K562 (cell line): Measurements from ENCODE around the gene IQUB. TPM values are rescaled to one million over a fixed set of nuclear protein-coding genes. Genes with fewer than 3 reads are reported as not detected.

Source experiments
- BCL6 ChIP-seq: fragments of 250-450 bp; sonication (Bioruptor Pico); IDR thresholded peaks from 2 replicates; pipeline ENCODE4 v1.4.0; 2020
- BCOR ChIP-seq: fragments of 450-650 bp; IDR thresholded peaks from 2 replicates; pipeline ENCODE4 v1.6.1; 2016
- BRF1 ChIP-seq: IDR thresholded peaks from 3 replicates; pipeline ENCODE4 v1.6.1; 2011; ENCODE audit warnings: borderline replicate concordance, mild to moderate bottlenecking; ENCODE audit not compliant: insufficient read length; ENCODE audit errors: extremely low read depth
- CBFA2T2 ChIP-seq: fragments of 450-650 bp; conservative IDR thresholded peaks from 2 replicates; pipeline ENCODE4 v1.6.1; 2017; ENCODE audit warnings: mild to moderate bottlenecking
- CEBPG ChIP-seq, 3 experiments: fragments of 200-800 bp in 1 of 3; sonication (Bioruptor generic) in 1 of 3; sonication (generic) in 1 of 3; formaldehyde crosslinking in 1 of 3; IDR thresholded peaks in 2 of 3; conservative IDR thresholded peaks in 1 of 3; 2 replicates each; pipeline versions ENCODE4 v1.6.1 to v1.8.0; 2016 to 2022; ENCODE audit warnings: missing compliant biosample characterization in 2 of 3, missing genetic modification characterization in 2 of 3, mild to moderate bottlenecking in 1 of 3, missing genetic modification reagents in 1 of 3
- GTF2F1 ChIP-seq: IDR thresholded peaks from 2 replicates; pipeline ENCODE4 v1.6.1; 2011; ENCODE audit warnings: low read depth, low read length, improper control_type of control experiment
- HCFC1 ChIP-seq: IDR thresholded peaks from 2 replicates; pipeline ENCODE4 v1.6.1; 2012; ENCODE audit warnings: low read depth, low read length, improper control_type of control experiment
- HMGN3 ChIP-seq: IDR thresholded peaks from 2 replicates; pipeline ENCODE4 v1.6.1; 2011; ENCODE audit warnings: borderline replicate concordance, low read depth, mild to moderate bottlenecking, mixed read lengths, low read length; ENCODE audit not compliant: insufficient read length; ENCODE audit errors: extremely low read depth
- NFIC ChIP-seq: fragments of 450-650 bp; IDR thresholded peaks from 2 replicates; pipeline ENCODE4 v1.6.1; 2017; ENCODE audit warnings: mild to moderate bottlenecking, inconsistent platforms
- NFRKB ChIP-seq: fragments of 450-650 bp; IDR thresholded peaks from 2 replicates; pipeline ENCODE4 v1.6.1; 2016; ENCODE audit warnings: low read depth
- NR2C1 ChIP-seq, 2 experiments: fragments of 450-650 bp; IDR thresholded peaks; 2 replicates each; pipeline ENCODE4 v1.6.1; 2017; ENCODE audit warnings: mild to moderate bottlenecking in 2 of 2, antibody characterized with exemption in 1 of 2, inconsistent platforms in 1 of 2, missing compliant biosample characterization in 1 of 2, missing genetic modification characterization in 1 of 2
- NRF1 ChIP-seq, 2 experiments: fragments of 450-650 bp; IDR thresholded peaks in 1 of 2; conservative IDR thresholded peaks in 1 of 2; 2 replicates each; pipeline ENCODE4 v1.6.1; 2014; ENCODE audit warnings: mild to moderate bottlenecking in 2 of 2
- PHB2 ChIP-seq: fragments of 450-650 bp; IDR thresholded peaks from 2 replicates; pipeline ENCODE4 v1.6.1; 2017; ENCODE audit warnings: low read depth
- PYGO2 ChIP-seq: fragments of 450-650 bp; IDR thresholded peaks from 2 replicates; pipeline ENCODE4 v1.6.1; 2016; ENCODE audit warnings: mild to moderate bottlenecking, missing genetic modification characterization, moderate library complexity, missing compliant biosample characterization
- RBBP5 ChIP-seq: fragments of 200-600 bp; sonication (generic); IDR thresholded peaks from 2 replicates; pipeline ENCODE4 v1.6.1; 2012; ENCODE audit warnings: borderline replicate concordance, mild to moderate bottlenecking, low read length, control low read depth, inconsistent platforms; ENCODE audit not compliant: insufficient read depth, poor library complexity, severe bottlenecking
- SNIP1 ChIP-seq: fragments of 450-650 bp; IDR thresholded peaks from 2 replicates; pipeline ENCODE4 v1.7.1; 2017; ENCODE audit warnings: low read depth, mild to moderate bottlenecking
- SRF ChIP-seq, 2 experiments: fragments of 250-450, 450-650 bp in 1 of 2; sonication (Bioruptor Pico) in 1 of 2; sonication (generic) in 1 of 2; formaldehyde crosslinking; IDR thresholded peaks; 2 replicates each; pipeline versions ENCODE4 v1.5.0 to v1.5.1; 2020 to 2022; ENCODE audit warnings: mild to moderate bottlenecking in 1 of 2, missing genetic modification reagents in 1 of 2
- STAT5A ChIP-seq: IDR thresholded peaks from 2 replicates; pipeline ENCODE4 v1.6.1; 2012; ENCODE audit warnings: low read length, inconsistent platforms, borderline replicate concordance
- TBP ChIP-seq: optimal IDR thresholded peaks from 2 replicates; pipeline ENCODE3; 2011; ENCODE audit warnings: low read depth, low read length, improper control_type of control experiment
- U2AF2 ChIP-seq: fragments of 200-400 bp; formaldehyde crosslinking; optimal IDR thresholded peaks from 2 replicates; pipeline ENCODE3; 2017; ENCODE audit warnings: low read depth, mild to moderate bottlenecking, low read length
- ZNF12 ChIP-seq: sonication (generic); formaldehyde crosslinking; IDR thresholded peaks from 2 replicates; pipeline ENCODE4 v1.4.0; 2020; ENCODE audit warnings: mild to moderate bottlenecking, missing genetic modification reagents
- ZNF121 ChIP-seq: sonication (generic); formaldehyde crosslinking; conservative IDR thresholded peaks from 2 replicates; pipeline ENCODE4 v1.8.0; 2022; ENCODE audit warnings: missing genetic modification reagents
- ZNF431 ChIP-seq: sonication (generic); formaldehyde crosslinking; IDR thresholded peaks from 2 replicates; pipeline ENCODE4 v1.8.0; 2022; ENCODE audit warnings: mild to moderate bottlenecking, missing genetic modification reagents
- polyA plus RNA-seq, 8 experiments: library from polyadenylated mRNA; depleted of rRNA in 4 of 8; stranded (reverse) in 5 of 8; unstranded in 3 of 8; fragments of >200 nt; fragmentation: Nextera tagmentation in 2 of 8; fragmentation: Illumina TruSeq in 1 of 8; extraction: Ambion mirVana in 2 of 8; extraction: Trizol in 1 of 8; gene quantifications; 2 replicates each; pipeline versions ENCODE4 v1.2.1 to v1.2.3, GENCODE V29; 2011 to 2014; ENCODE audit warnings: inconsistent platforms in 1 of 8, missing spikeins in 1 of 8
- total RNA-seq, 7 experiments: library from RNA; depleted of rRNA in 6 of 7; stranded (reverse); fragments of >200 nt in 6 of 7; fragmentation: Illumina TruSeq in 2 of 7; extraction: Trizol in 2 of 7; gene quantifications; 2 replicates each; pipeline versions ENCODE4 v1.2.1 to v1.2.3, GENCODE V29; 2011 to 2021; ENCODE audit warnings: low replicate concordance in 1 of 7
- TF ChIP-seq, protein P1 (sequence below): fragments of 250-450 bp; sonication (Bioruptor Pico); IDR thresholded peaks from 2 replicates; pipeline ENCODE4 v1.9.0; 2021; ENCODE audit warnings: mild to moderate bottlenecking, inconsistent platforms
- TF ChIP-seq, protein P2 (sequence below): fragments of 450-650 bp; formaldehyde crosslinking; IDR thresholded peaks from 2 replicates; pipeline ENCODE4 v1.4.0; 2020; ENCODE audit warnings: mild to moderate bottlenecking, moderate library complexity

Gene IQUB
- total and polyA plus RNA-seq, 9 of the 15 experiments (the other 6 are each of a cell fraction or from before 2014, with no cell fraction given), result 0.62 to 2.6 (median 1.4) TPM

DNA sequence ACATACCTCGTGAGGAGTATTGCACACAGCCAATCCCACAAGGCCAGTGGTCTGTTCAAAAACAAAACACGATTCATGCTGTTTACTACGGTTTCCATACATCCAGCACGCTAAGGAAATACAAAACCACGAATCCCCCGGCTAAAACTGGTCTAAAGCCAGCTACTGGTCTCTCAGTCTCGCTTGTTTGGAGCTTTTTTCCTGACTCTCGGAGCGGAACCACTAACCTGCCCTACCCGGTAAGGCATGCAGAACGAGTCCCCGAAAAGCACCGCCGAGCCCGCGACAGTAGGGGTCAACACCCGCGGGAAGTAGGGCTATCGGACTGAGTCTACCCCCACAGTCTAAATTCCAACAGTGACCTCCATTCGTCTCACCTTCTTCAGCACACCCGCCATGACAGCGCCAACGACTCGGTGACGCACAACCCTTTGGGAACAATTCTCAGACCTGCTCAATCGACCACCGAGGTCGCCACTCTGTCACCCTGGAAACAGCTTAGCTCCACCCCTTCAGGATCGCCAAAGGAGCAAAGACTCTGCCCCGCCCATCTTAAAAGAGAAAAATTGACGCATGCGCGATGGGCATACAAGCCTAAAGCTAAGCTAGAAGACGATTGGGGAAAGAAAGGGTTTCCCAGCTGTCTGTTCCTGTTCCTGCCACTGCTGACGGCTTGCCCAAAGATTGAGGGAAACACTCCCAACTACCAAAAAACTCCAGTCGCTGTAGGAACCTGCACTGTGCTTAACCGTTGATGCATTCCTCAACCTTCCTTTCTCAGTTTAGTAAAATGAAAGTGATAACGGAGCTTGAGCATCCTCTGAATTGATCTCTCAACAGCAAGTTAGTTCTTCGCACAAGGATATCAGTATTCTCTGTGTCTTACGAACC lies 23.2 kb upstream of the IQUB start, which contains the start of gene NDUFA5 (continued):
- TF ChIP-seq CEBPG (CRISPR knock-in tag; IDR thresholded peaks at IDR 0.05) (no peak), CEBPG (tag; conservative IDR thresholded peaks at IDR 0.05 in 1 of 2, IDR thresholded peaks at IDR 0.05 in 1 of 2) (no peak), HMGN3 (no peak), NFRKB (peak; percentile 99), BRF1 (no peak), PYGO2 (tag) (0 out of 2 replicates have a peak, but pooled peaks have one; percentile 38), TBP (peak; percentile 93), ZNF431 (CRISPR knock-in tag) (no peak), SRF (CRISPR knock-in tag; IDR thresholded peaks at IDR 0.05) (peak in 1 of 2 experiments; percentile 24; a peak in 1 of 4 replicates), SNIP1 (no peak), ZNF121 (CRISPR knock-in tag) (no peak), ZNF12 (CRISPR knock-in tag) (peak; percentile 71; the same call in 1 of the 2 replicates), NRF1 (conservative IDR thresholded peaks at IDR 0.05 in 1 of 2, IDR thresholded peaks at IDR 0.05 in 1 of 2) (peak; percentile 97 to 98), PHB2 (no peak), BCOR (no peak), RBBP5 (peak; percentile 99), BCL6 (no peak), NFIC (peak; percentile 20), STAT5A (no peak; the same call in 1 of the 2 replicates), U2AF2 (no peak), HCFC1 (peak; percentile 84), CBFA2T2 (no peak), NR2C1 (IDR thresholded peaks at IDR 0.05) (no peak), NR2C1 (tag; IDR thresholded peaks at IDR 0.05) (no peak; the same call in 1 of the 2 replicates), GTF2F1 (peak; percentile 84; the same call in 1 of the 2 replicates)
- TF ChIP-seq, protein P1, sequence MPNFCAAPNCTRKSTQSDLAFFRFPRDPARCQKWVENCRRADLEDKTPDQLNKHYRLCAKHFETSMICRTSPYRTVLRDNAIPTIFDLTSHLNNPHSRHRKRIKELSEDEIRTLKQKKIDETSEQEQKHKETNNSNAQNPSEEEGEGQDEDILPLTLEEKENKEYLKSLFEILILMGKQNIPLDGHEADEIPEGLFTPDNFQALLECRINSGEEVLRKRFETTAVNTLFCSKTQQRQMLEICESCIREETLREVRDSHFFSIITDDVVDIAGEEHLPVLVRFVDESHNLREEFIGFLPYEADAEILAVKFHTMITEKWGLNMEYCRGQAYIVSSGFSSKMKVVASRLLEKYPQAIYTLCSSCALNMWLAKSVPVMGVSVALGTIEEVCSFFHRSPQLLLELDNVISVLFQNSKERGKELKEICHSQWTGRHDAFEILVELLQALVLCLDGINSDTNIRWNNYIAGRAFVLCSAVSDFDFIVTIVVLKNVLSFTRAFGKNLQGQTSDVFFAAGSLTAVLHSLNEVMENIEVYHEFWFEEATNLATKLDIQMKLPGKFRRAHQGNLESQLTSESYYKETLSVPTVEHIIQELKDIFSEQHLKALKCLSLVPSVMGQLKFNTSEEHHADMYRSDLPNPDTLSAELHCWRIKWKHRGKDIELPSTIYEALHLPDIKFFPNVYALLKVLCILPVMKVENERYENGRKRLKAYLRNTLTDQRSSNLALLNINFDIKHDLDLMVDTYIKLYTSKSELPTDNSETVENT, result 0 out of 2 replicates have a peak, but pooled peaks have one; percentile 56
- TF ChIP-seq, protein P2, sequence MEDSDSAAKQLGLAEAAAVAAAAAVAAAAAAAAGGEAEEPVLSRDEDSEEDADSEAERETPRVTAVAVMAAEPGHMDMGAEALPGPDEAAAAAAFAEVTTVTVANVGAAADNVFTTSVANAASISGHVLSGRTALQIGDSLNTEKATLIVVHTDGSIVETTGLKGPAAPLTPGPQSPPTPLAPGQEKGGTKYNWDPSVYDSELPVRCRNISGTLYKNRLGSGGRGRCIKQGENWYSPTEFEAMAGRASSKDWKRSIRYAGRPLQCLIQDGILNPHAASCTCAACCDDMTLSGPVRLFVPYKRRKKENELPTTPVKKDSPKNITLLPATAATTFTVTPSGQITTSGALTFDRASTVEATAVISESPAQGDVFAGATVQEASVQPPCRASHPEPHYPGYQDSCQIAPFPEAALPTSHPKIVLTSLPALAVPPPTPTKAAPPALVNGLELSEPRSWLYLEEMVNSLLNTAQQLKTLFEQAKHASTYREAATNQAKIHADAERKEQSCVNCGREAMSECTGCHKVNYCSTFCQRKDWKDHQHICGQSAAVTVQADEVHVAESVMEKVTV (CRISPR knock-in tag), result peak; percentile 14; the same call in 1 of the 2 replicates
